GM19438 (cell line): Measurements from ENCODE around the gene SYNM.
A peak's percentile ranks its signal among the peaks of the same experiment; 100 is the strongest.

Experiments
- ATAC-seq: cut with Tn5 transposase; IDR thresholded peaks from one replicate; pipeline ENCODE4 v1.9.1; 2021; ENCODE audit warnings: low read depth; ENCODE audit not compliant: unreplicated experiment

Gene SYNM

GRCh38 chr15:99082798-99083197 is 22.1 kb upstream of the SYNM start:
- ATAC-seq = no peak

- ATAC-seq = no peak
These were observed 19.9 kb upstream of the SYNM start for GRCh38 chr15:99084965-99085364.

GRCh38 chr15:99085413-99086326 is 19.2 kb upstream of the SYNM start:
- no peak for ATAC-seq

GRCh38 chr15:99086327-99086667 is 18.6 kb upstream of the SYNM start:
- ATAC-seq = no peak

GRCh38 chr15:99087405-99087943 is 17.4 kb upstream of the SYNM start:
- ATAC-seq = no peak

GRCh38 chr15:99090011-99090699 is 14.7 kb upstream of the SYNM start:
- peak; percentile 100 for ATAC-seq

GRCh38 chr15:99090938-99091337 is 13.9 kb upstream of the SYNM start:
- no peak for ATAC-seq

- no peak for ATAC-seq
These were observed 12.2 kb upstream of the SYNM start for GRCh38 chr15:99092554-99093172.

- no peak for ATAC-seq
These were observed 9.3 kb upstream of the SYNM start for GRCh38 chr15:99095626-99096025.

- no peak for ATAC-seq
These were observed 8.5 kb upstream of the SYNM start for GRCh38 chr15:99096173-99096893.

- ATAC-seq = no peak
These were observed 7.9 kb upstream of the SYNM start for GRCh38 chr15:99096894-99097426.

- ATAC-seq = no peak
These were observed 7.2 kb upstream of the SYNM start for GRCh38 chr15:99097441-99098410.

- ATAC-seq = no peak
These were observed 6.5 kb upstream of the SYNM start for GRCh38 chr15:99098426-99098825.

- no peak for ATAC-seq
These were observed 5.9 kb upstream of the SYNM start for GRCh38 chr15:99098991-99099390.

GRCh38 chr15:99099661-99100060 is 5.2 kb upstream of the SYNM start:
- no peak for ATAC-seq

- ATAC-seq = no peak
These were observed 4.4 kb upstream of the SYNM start for GRCh38 chr15:99100245-99101173.

GRCh38 chr15:99101501-99101900 is 3.4 kb upstream of the SYNM start:
- ATAC-seq = no peak
